GM11168 (cell line): ENCODE measurements around the gene NOL3.

Experiments used
- in situ Hi-C: fragments of 300-500 bp; cut with MboI; formaldehyde crosslinking; loops from one replicate; pipeline ENCODE4 v1.12.0; 2022; ENCODE audit warnings: low sequenced_read_pairs; ENCODE audit not compliant: unreplicated experiment

Gene NOL3

DNA sequence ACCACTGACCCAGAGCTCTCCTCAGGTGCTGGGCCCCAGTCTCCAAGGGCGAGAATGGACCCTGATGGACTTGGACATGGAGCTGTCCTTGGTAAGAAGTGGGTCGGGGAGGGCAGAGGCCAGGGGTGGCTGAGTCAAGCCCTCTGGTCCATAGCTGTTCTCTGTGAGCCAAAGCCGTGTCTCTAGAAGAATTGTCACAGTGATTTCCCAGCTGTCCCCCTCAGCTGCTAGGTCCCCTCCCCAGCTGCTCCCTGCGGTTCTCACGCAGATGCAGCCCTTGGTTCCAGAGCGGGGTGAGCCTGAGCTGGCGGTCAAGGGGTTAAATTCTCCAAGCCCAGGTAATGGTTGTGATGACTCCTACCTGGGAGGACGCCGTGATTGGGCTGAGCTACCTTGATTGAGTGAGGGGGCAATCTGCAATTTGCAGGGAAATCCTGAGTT is 1.3 kb upstream of the NOL3 start:
- in situ Hi-C loops: no loop called here

DNA sequence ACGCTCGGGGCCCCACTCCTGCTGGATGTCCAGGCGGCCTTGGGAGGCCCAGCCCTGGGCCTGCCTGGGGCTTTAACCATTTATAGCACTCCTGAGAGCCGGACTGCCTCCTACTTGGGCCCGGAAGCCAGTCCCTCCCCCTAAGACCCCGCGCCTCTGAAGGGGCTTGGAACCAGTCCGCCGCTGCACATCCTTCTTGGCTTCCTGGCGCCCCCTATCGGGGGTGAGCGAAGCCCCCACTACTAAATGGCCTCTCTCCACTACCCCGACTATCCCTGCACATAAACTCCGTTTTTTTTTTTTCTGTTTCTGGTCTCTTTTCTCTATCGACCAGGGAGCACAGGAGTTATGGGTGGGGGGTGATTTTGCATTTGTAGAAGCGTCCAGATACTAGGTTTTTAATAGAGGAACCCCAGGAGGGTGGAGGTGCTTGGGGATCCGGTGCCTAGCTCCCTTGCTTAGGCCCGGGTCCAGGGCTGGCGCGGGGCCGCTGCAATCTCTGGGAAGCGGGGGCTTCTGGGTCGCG is 633 bp upstream of the NOL3 start:
- in situ Hi-C loops: no loop called here

DNA sequence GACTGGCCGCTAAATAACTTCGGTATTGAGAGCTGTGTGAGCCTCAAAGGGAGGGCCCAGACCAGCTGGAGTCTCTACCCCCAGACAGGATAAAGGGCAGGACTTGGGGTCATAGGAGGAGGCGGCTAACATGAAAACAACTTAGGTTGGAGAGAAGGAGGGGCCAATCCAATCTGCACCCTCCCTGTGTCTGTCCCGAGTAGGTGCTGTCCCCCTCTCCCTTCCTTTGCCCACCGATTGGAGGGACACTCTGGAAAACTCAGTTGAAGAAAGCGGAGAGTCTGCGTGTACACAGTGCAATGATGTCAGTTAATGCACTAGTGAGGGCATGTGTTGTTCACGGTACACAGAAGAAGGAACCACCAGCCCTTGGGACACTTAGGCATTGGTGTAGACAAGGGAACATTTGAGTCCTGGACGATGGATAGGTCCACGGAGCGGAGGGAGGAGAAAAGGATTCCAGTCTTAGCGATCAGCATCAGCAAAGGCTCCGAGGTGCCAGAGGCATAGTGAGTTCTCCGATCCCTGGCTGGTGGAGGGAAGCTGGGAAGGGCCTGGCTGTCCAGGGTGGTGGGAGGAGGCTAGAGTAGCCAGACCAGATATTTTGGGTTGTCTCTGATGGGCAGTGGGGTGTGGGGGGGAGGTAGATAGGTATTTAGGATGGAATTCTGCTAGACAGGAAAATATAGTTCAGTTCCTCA is 761 bp downstream of the NOL3 start:
- in situ Hi-C loops: no loop called here

DNA sequence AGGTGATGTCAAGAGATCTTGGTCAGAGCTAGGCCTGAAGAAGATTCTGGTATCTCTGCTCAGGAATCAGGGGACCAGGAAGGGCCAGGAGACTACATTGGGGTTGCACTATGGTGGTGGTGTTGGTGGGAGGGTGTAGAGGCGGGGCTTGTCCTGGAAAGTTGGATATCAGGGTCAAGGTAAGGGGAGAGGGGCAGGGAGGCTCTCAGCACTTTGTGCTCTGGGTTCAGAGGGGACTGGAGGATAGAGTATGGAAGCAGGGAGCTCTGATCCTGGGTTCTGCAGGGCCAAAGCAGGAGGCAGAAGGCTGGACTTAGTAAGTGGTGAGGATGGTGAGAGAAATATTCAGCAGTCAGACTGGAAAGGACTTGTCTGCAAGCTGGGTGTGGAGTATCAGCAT is 3.0 kb downstream of the NOL3 start:
- in situ Hi-C loops: no loop called here

DNA sequence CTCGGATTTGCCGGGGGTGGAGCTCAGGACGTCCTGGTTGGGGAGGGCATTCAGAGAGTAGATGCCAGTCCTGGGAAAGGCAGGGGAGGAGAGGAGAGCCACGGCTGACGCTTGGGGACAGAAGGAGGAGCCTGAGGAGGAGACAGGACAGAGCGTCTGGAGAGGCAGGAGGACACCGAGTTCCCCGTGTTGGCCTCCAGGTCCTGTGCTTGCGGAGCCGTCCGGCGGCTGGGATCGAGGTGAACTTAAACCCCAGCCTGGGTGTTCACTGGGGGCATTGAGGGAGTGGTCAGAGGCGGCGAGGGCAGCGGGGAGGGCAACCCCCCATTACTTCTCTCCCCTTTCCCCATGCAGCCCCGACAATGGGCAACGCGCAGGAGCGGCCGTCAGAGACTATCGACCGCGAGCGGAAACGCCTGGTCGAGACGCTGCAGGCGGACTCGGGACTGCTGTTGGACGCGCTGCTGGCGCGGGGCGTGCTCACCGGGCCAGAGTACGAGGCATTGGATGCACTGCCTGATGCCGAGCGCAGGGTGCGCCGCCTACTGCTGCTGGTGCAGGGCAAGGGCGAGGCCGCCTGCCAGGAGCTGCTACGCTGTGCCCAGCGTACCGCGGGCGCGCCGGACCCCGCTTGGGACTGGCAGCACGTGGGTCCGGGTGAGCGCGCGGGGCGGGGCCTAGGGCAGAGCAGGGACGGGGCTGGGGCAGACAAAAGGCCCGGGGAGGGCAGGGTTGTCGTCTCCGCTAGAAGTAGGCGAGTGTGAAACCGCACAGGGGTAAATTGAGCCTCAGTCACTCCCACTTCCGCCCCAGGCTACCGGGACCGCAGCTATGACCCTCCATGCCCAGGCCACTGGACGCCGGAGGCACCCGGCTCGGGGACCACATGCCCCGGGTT is 3.7 kb downstream of the NOL3 start:
- in situ Hi-C loops: no loop called here

DNA sequence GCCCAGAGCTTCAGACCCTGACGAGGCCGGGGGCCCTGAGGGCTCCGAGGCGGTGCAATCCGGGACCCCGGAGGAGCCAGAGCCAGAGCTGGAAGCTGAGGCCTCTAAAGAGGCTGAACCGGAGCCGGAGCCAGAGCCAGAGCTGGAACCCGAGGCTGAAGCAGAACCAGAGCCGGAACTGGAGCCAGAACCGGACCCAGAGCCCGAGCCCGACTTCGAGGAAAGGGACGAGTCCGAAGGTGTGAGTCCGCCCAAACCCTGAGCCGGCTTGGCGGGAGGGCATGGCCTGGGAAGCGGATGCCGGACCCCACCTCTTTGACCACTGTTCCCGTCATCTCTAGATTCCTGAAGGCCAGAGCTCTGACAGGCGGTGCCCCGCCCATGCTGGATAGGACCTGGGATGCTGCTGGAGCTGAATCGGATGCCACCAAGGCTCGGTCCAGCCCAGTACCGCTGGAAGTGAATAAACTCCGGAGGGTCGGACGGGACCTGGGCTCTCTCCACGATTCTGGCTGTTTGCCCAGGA is 4.4 kb downstream of the NOL3 start:
- in situ Hi-C loops: no loop called here

DNA sequence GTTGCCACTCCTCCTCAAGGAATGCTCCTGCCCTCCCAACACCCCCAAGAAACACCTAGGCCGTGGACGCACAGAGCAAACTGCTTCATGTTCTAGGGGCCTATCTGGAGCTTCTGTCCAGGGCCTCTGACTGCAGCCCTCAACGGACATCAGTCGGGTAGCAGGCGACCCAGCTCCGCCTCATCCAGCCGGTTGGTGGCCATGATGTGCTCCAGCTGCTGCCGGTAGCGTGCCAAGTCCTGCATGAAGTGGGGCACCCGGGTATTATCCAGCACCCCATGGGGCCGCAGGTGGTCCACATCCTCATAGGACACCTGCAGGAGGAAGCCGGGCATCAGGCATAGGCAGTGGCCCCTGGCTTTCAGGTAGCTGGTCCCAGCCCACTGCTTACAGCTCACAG is 6.3 kb downstream of the NOL3 start:
- in situ Hi-C loops: no loop called here

DNA sequence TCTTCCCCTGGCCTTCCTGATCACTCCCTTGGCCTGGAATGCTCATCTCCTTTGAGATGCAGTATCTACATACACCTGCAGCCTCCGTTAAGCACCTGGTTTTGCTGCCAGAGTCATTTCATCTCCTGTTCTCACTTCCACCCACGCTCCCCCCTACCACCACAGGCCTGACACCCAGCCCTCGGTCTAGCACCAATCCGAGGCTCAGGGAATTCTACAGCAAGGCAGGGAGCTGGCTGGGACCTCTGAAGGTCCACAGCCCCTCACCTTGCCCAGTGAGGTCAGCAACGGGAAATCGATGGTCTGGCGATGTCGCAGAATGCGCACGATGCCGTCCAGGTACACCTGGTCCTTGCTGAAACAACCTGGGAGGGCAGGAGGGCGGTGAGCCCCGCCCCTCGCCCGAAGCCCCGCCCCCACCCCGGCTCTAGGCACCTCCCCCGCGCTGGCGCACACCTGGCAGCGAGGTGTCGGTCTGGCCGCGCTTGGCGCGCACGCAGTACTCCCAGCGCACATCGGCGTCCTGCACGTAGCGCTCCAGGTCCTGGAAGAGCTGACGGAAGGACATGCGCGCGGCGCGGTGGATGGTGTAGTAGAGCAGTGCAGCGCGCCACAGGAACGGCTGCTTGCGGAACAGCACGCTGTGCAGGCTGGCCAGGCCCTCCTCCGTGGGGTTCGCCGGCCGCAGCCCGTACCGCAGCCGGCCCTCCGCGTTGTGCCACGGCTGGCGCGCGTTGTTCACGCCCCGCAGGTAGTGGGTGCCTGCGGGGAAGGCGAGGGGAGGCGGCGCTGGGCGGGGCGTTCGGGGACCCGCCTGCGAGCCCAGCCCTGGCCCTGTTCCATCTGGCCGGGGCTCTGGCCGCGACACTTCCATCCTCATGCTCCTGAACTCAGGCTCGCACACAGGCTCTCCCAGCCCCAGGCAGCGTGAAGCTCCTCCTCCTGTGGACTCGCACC is 7.7 kb downstream of the NOL3 start:
- in situ Hi-C loops: no loop called here

DNA sequence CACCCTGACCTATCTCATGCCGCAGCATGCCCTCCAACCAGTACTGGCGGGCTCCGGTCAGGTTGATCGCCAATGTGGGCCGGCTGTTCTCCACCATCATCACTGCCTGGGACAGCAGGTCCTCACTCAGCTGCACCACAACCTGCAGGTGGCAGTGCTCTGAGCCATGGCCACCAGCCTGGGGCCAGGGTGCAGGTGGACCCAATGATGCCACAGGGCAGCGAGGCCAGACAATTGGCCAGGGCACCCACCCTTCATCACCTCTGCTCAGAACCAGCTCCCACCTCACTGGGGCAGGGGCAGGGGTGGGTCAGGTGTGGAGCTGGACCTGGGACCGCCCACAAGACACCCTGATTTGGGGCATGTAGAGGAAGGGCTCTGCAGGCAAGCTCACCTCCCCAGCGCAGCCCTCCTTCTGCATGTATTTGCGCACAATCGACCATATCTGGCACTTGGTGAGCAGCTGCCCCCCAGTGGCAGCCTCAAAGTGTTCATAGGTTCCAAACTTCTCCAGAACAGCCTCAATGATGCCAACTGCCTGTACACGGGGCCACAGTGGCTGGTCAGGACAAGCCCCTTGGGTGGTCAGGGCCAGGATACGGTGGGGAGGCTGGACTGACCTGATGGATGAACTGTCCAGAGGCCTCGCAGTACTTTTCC is 9.2 kb downstream of the NOL3 start:
- in situ Hi-C loops: no loop called here

DNA sequence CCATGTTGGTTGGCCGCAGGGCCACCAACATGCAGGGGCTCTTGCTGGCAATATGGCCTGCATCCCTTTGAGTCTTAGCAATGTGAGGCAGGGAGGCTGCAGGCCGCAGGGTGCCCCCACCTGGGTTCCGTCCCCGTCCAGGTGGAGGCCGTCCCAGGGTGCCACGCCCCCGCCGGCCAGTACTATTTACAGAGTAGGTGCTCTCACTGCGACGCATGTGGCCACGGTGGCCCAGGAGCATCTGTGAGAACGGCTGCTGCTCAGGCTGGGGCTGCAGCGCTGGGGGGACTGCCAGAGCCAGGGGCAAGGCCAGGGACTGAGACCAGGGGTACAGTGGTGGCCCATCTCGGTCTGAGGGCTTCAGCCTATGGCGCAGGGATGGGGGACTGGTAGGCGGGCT is 9.8 kb downstream of the NOL3 start:
- in situ Hi-C loops: no loop called here

DNA sequence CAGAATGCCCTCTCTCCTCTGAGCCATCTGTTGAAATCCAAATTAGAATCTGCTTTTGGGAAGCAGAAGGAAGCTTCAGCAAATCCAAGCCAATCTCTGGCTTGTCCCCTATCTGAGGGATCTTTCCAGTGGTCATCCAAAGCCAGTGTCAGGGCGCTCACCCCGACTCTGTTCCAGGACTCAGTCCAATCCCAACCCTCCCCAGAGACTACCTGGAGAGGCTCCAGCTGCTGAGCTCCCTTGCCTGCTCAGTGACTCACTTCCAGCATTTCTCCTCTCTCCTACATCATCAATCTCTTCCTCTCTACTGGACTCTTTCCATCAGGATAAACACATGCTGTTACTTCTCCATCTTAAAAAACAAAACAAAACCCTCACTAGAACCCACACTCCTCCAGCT is 11.0 kb downstream of the NOL3 start:
- in situ Hi-C loops: no loop called here

DNA sequence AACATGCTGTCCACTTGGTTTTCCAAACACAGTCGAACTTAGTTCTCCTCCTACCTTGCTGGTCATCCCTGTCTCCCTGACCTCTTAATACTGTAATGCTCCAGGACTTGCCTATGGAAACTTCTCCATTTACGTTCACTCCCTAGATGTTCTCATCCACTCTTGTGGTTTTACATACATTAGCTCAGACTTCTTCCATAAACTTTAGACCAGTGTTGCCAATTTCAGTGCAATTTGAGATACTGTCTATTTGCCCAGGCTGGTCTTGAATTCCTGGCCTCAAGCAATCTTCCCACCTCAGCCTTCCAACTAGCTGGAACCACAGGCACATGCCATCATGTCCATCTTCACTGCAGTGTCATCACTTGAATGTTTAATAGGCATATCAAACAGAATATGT is 11.9 kb downstream of the NOL3 start:
- in situ Hi-C loops: no loop called here

DNA sequence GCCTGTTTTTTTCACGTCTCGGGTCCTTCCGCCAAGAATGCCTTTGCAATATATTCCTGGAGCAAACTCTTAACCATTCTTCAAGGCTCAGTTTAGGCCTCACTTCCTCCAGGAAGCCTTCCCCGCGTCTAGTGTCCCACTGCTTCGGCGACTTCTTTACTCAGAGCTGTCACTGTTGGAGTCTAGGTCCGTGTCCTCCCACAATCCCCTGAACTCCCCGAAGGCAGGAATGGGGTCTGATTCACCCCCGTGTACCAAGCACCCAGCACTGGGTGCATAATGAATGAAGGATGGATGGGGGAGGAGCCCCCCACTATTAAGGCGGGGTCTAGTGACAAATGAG is 12.9 kb downstream of the NOL3 start:
- in situ Hi-C loops: no loop called here

DNA sequence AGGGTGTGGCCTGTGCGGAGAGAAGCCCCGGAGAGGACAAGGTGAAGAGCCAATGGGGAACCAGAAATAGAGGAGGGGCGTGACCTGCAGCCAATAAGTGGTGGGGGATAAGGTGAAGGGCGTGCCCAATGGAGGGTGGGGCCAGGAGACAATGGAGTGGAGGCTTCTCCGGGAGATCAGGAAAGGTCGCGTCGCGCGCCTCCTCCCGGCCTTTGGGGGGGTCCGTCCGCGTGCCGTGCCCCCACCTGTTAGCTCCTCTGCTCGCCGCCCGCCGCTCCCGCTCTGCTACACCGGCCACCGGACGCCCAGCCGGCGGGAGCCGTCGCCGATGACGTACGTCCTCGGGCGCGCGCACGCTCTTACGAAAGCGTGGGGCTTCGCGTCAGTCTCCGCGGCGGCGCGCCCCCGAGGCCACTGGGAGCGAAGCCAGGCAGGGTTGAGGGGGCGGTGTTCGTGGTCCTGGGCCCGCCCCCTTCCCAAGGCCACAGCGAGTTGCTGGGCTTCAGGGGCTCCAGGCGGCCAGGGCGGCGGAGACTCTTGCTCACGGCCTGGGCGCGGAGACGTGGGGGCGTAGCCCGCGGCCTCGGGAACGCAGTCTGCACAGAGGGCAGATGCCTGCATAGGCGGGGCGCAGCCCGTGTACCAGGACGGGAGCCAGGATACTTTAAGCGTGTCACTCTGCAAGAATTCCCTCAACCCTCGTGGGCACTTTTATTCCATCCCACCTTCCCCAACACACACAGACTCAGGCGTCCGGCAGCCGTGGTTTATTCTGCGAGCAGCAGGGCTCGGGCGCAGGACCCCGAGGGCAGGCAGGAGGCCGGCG is 13.5 kb downstream of the NOL3 start, which contains the start of gene MATCAP1:
Gene MATCAP1 (minus strand): TSS at position 337 of the 826 bp plus-strand sequence. CDS start 3,353 bp downstream, outside the sequence.
- in situ Hi-C loops: no loop called here

DNA sequence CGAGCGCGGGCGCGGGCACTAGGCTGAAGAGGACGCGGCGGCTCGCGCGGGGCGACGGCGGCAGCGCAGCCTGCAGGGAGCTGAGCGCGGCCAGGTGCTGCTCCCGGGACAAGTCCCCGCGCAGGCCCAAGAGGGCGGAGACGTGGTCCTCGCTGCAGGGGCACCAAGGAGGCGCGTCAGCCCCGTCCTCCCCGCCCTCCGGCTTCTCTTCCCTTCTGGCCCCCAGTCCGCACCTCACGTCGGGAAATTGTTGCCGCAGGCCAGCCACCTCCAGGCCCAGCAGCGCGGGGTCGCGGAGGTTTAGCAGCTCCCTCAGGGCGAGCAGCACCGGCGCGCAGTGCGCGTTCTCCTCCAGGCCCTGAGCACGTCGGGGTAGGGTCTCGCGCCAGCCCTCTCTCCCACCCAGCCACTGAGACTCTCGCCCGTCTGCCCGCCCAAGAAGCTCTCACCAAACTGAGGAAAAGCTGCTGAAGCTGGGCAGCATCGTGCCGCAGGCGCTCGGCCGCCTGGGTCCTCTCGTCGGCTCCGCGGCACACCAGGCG is 14.2 kb downstream of the NOL3 start:
- in situ Hi-C loops: no loop called here

DNA sequence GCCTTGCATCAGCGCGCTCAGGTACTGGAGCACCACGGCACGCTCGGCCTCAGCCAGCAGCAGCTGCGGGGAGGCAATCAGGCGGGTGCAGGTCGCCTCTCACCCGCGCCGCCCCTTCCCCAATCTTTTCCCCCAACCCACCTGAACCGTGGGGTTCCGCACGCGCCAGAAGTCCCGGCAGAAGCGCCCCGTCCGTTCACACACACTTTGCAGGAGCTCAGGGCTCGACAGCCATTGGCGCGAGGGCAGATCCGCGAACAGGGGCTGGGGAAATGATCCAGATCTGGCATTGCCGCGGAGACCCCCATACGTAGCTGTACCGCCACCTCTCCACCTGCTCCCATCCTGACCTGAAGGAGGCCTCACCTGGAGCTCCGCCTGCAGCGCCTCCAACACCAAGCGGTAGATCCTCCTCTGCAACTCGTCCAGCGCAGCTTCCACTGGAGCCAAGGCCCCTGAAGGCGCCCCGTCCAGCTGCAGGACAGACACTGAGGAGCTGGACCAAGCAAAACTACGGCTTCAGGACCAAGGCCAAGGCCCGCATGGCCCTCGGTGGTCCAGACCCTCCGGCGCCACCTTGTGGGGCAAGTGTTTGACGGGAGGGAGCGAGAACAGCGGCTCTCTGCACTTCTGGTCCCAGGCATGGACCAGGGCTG is 14.8 kb downstream of the NOL3 start:
- in situ Hi-C loops: no loop called here

DNA sequence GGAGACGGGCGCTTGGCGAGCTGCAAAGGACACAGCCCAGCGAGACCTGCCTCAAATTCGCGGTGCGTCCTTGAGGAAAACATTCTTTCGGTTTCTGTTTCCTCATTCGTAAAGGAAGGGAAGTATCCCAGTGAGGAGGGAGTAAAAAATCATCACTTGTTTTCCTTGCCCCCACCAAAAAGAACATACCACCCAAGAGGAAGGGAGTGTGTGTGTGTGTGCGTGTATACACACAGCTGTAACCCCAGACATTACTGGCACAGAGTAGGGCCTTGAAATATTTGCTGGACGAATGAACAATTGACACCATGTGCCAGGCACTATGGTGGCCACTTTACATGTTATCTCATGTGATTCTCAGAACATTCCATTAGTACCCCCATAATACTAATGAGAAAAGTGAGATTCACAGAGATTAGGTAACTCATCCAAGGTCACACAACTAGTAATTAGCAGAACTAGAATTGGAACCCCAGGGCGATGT is 15.4 kb downstream of the NOL3 start:
- in situ Hi-C loops: no loop called here

DNA sequence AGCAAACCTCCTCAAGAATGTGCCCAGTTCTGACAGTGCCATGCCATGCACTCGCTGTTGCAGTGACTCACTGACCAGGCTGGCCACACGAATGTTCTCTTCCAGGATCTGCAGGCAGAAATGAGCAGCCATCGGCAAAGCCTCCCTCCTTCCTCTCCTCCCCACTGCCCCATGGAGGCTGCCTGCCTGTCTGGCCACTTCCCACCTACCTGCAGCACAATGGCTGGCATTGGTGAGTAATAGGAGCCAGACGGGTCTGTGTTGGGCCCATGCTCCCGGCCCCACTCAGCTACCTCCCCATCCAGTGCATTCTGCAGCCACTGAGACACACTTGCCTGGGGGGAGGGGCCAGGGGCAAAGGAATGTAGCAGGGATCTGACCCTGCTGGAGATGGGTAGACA is 16.2 kb downstream of the NOL3 start:
- in situ Hi-C loops: no loop called here
